Measurements from ENCODE around the gene CCDC107.

The CCDC107 gene

DNA sequence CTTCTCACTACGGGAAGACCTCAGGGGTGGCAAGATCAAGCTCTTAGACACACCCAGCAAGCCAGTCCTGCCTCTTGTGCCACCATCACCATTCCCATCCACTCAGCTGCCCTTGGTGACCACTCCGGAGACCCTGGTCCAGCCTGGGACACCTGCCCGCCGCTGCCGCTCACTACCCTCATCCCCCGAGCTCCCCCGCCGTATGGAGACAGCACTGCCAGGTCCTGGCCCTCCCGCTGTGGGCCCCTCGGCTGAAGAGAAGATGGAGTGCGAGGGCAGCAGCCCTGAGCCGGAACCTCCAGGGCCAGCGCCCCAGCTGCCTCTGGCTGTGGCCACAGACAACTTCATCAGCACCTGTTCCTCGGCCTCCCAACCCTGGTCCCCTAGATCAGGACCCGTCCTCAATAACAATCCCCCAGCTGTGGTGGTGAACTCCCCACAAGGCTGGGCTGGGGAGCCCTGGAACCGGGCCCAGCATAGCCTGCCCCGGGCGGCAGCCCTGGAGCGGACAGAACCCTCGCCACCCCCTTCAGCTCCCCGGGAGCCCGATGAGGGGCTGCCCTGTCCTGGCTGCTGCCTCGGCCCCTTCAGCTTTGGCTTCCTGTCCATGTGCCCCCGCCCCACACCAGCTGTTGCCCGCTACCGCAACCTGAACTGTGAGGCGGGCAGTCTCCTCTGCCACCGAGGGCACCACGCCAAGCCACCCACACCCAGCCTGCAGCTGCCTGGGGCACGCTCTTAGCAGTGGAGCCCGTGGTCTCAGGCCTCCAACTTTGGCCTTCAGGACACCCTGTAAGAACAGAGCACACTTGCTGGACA lies 48.9 kb upstream of the CCDC107 start:
- Histone ChIP-seq H3K36me3 (ENCODE audit: control insufficient read depth in 2 of 2, insufficient read depth in 1 of 2, low read length in 2 of 2) (peaks cover 0 to 41% of the 10 kb centered on the region in 2 experiments; a peak in 1 of 3 replicates), H3K4me3 (ENCODE audit: low read depth, low read length) (no peak overlapping the region), H3K9me3 (ENCODE audit: control insufficient read depth, insufficient read depth, low read depth, low read length) (no peaks in the 10 kb centered on the region), H3K27ac (ENCODE audit: extremely low read depth, low read depth, low read length) (no peak overlapping the region), H3K4me1 (ENCODE audit: control insufficient read depth, insufficient read depth, low read length) (no peaks in the 10 kb centered on the region)
- TF ChIP-seq YY1 (tag by site-specific recombination; IDR thresholded peaks at IDR 0.05): no peak
- no peak for TF ChIP-seq ZXDB (tag by site-specific recombination; IDR thresholded peaks at IDR 0.05)
- TF ChIP-seq ZNF501 (tag by site-specific recombination; IDR thresholded peaks at IDR 0.05): no peak
- no peak for TF ChIP-seq RBAK (tag by site-specific recombination; IDR thresholded peaks at IDR 0.05)
- no peak for TF ChIP-seq MYNN (tag by site-specific recombination; IDR thresholded peaks at IDR 0.05; ENCODE audit: borderline replicate concordance)
- TF ChIP-seq ZNF302 (tag by site-specific recombination; IDR thresholded peaks at IDR 0.05; ENCODE audit: low read depth): no peak
- no peak for TF ChIP-seq ZBTB8A (tag by site-specific recombination; IDR thresholded peaks at IDR 0.05)
- TF ChIP-seq ZBTB21 (tag by site-specific recombination; IDR thresholded peaks at IDR 0.05): no peak
- TF ChIP-seq, protein P1, sequence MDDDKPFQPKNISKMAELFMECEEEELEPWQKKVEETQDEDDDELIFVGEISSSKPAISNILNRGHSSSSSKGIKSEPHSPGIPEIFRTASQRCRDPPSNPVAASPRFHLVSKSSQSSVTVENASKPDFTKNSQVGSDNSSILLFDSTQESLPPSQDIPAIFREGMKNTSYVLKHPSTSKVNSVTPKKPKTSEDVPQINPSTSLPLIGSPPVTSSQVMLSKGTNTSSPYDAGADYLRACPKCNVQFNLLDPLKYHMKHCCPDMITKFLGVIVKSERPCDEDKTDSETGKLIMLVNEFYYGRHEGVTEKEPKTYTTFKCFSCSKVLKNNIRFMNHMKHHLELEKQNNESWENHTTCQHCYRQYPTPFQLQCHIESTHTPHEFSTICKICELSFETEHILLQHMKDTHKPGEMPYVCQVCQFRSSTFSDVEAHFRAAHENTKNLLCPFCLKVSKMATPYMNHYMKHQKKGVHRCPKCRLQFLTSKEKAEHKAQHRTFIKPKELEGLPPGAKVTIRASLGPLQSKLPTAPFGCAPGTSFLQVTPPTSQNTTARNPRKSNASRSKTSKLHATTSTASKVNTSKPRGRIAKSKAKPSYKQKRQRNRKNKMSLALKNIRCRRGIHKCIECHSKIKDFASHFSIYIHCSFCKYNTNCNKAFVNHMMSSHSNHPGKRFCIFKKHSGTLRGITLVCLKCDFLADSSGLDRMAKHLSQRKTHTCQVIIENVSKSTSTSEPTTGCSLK (tag by site-specific recombination; IDR thresholded peaks at IDR 0.05): no peak
- no peak for TF ChIP-seq ZNF174 (tag by site-specific recombination; IDR thresholded peaks at IDR 0.05)
- no peak for TF ChIP-seq ZNF521 (tag by site-specific recombination; IDR thresholded peaks at IDR 0.05)
- ChIA-PET POLR2A (interaction anchor here (1.1 to 1.5 kb wide), 2 partner anchors 20 to 56 kb away, joined by 3 to 5 read pairs; no protein-coding TSS in a partner anchor), CTCF (interaction anchor here (0.6 to 3.5 kb wide), 2 partner anchors 20 to 38 kb away, joined by 3 to 22 read pairs; no protein-coding TSS in a partner anchor)

DNA sequence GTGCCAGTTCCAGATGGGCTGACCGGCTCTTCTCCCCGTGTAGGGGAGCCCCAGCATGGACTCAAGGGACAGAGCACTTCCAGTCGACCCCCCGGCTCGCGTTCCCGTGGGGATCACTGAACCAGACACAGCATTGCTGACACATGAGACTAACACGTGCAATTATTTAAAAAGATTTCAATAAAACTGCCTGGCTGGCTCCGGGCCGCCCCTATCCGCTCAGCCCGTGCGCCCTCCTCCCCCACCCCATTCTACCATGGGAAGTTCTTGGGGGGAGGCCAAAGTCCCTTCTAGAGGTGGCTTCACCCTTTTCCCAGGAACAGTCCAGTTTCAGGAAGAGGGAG lies 48.3 kb upstream of the CCDC107 start:
- Histone ChIP-seq H3K27ac (ENCODE audit: extremely low read depth, low read depth, low read length) (no peak overlapping the region), H3K4me1 (ENCODE audit: control insufficient read depth, insufficient read depth, low read length) (no peaks in the 10 kb centered on the region), H3K4me3 (ENCODE audit: low read depth, low read length) (no peak overlapping the region), H3K9me3 (ENCODE audit: control insufficient read depth, insufficient read depth, low read depth, low read length) (no peaks in the 10 kb centered on the region), H3K36me3 (ENCODE audit: control insufficient read depth in 2 of 2, insufficient read depth in 1 of 2, low read length in 2 of 2) (peaks cover 0 to 41% of the 10 kb centered on the region in 2 experiments; a peak in 1 of 3 replicates)
- ChIA-PET CTCF (interaction anchor here (2.9 to 3.5 kb wide), 2 partner anchors 19 to 37 kb away, joined by 19 to 22 read pairs; no protein-coding TSS in a partner anchor), POLR2A (interaction anchor here (0.6 to 2.2 kb wide), 3 partner anchors 19 to 432 kb away, joined by 3 to 5 read pairs (median 5); partner anchors contain the start of gene ARHGEF39)
- TF ChIP-seq ZNF707 (tag by site-specific recombination; IDR thresholded peaks at IDR 0.05): no peak
- TF ChIP-seq MZF1 (tag by site-specific recombination; IDR thresholded peaks at IDR 0.05; ENCODE audit: borderline replicate concordance): no peak
- TF ChIP-seq ZNF423 (tag by site-specific recombination; IDR thresholded peaks at IDR 0.05): no peak
- no peak for TF ChIP-seq IKZF3 (tag by site-specific recombination; IDR thresholded peaks at IDR 0.05)
- TF ChIP-seq, protein P2, sequence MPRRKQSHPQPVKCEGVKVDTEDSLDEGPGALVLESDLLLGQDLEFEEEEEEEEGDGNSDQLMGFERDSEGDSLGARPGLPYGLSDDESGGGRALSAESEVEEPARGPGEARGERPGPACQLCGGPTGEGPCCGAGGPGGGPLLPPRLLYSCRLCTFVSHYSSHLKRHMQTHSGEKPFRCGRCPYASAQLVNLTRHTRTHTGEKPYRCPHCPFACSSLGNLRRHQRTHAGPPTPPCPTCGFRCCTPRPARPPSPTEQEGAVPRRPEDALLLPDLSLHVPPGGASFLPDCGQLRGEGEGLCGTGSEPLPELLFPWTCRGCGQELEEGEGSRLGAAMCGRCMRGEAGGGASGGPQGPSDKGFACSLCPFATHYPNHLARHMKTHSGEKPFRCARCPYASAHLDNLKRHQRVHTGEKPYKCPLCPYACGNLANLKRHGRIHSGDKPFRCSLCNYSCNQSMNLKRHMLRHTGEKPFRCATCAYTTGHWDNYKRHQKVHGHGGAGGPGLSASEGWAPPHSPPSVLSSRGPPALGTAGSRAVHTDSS (tag by site-specific recombination; IDR thresholded peaks at IDR 0.05): no peak
- TF ChIP-seq, protein P3, sequence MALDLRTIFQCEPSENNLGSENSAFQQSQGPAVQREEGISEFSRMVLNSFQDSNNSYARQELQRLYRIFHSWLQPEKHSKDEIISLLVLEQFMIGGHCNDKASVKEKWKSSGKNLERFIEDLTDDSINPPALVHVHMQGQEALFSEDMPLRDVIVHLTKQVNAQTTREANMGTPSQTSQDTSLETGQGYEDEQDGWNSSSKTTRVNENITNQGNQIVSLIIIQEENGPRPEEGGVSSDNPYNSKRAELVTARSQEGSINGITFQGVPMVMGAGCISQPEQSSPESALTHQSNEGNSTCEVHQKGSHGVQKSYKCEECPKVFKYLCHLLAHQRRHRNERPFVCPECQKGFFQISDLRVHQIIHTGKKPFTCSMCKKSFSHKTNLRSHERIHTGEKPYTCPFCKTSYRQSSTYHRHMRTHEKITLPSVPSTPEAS (tag by site-specific recombination; IDR thresholded peaks at IDR 0.05): no peak
- TF ChIP-seq EGR2 (tag by site-specific recombination; IDR thresholded peaks at IDR 0.05; ENCODE audit: low read depth): no peak
- no peak for TF ChIP-seq ZNF138 (tag by site-specific recombination; IDR thresholded peaks at IDR 0.05; ENCODE audit: borderline replicate concordance)
- no peak for TF ChIP-seq WT1 (tag by site-specific recombination; IDR thresholded peaks at IDR 0.05)
- no peak for TF ChIP-seq KLF16 (tag by site-specific recombination; IDR thresholded peaks at IDR 0.05)
- no peak for TF ChIP-seq ZNF16 (tag by site-specific recombination; IDR thresholded peaks at IDR 0.05; ENCODE audit: low read depth)
- no peak for TF ChIP-seq HOXD13 (CRISPR knock-in tag; IDR thresholded peaks at IDR 0.05; ENCODE audit: borderline replicate concordance)
- no peak for TF ChIP-seq ZNF140 (tag by site-specific recombination; IDR thresholded peaks at IDR 0.05)
- no peak for TF ChIP-seq REPIN1 (tag by site-specific recombination; IDR thresholded peaks at IDR 0.05; ENCODE audit: low read depth)
- no peak for TF ChIP-seq ZNF654 (tag by site-specific recombination; IDR thresholded peaks at IDR 0.05; ENCODE audit: low read depth)
- no peak for TF ChIP-seq ZNF660 (tag by site-specific recombination; IDR thresholded peaks at IDR 0.05)
- no peak for TF ChIP-seq GFI1B (tag by site-specific recombination; IDR thresholded peaks at IDR 0.05)

Measured in HEK293 (cell line).